ENCODE data around the gene SUPT20H. TPM values are rescaled to one million over a fixed set of nuclear protein-coding genes. Genes with fewer than 3 reads are reported as not detected.

The SUPT20H gene
- total RNA-seq, 1 experiment from 2014 or later, result 42.9 TPM

GRCh38 chr13:36981156-36981743 is 78.2 kb downstream of the SUPT20H start:
- POLR2A ChIA-PET, result interaction anchor here (0.9 kb wide), 1 partner anchor 19 kb away, joined by 3 read pairs; the partner anchor contains the start of gene EXOSC8

More at GRCh38 chr13:36981156-36981743, 78.2 kb downstream of the SUPT20H start:
- Histone ChIP-seq H3K9me2 (ENCODE audit: insufficient read depth) (no peaks in the 10 kb centered on the region), H3K4me1 (ENCODE audit: control insufficient read depth in 1 of 2, insufficient read depth in 2 of 2, low read length in 2 of 2) (no peaks in the 10 kb centered on the region), H3K9ac (ENCODE audit: low read length) (no peak overlapping the region), H3K4me3 (replicated peaks in 1 of 2; ENCODE audit: low read depth in 1 of 2, low read length in 2 of 2) (no peak overlapping the region), H3K4me2 (ENCODE audit: low read length) (no peak overlapping the region), H3K36me3 (ENCODE audit: control insufficient read depth in 1 of 2, insufficient read depth in 2 of 2, low read length in 2 of 2) (peaks cover 16 to 26% of the 10 kb centered on the region in 2 experiments; a peak in 3 of 4 replicates), H3K9me3 (ENCODE audit: control insufficient read depth in 1 of 2, insufficient read depth in 1 of 2, low read depth in 1 of 2, low read length in 2 of 2) (no peaks in the 10 kb centered on the region), H3K27ac (ENCODE audit: low read depth, low read length) (no peak overlapping the region), H4K20me1 (ENCODE audit: insufficient read depth) (no peaks in the 10 kb centered on the region), H2AFZ (ENCODE audit: low read depth, low read length, poor library complexity, severe bottlenecking) (no peak overlapping the region), H3K27me3 (ENCODE audit: insufficient read depth, low read length) (no peaks in the 10 kb centered on the region), H3K79me2 (ENCODE audit: insufficient read depth, low read length) (no peaks in the 10 kb centered on the region)
- DNase-seq (ENCODE audit: low read depth, low spot score) (no peak), ATAC-seq (peak; percentile 54)
- RAD21 ChIA-PET (ENCODE audit: low non-redundant PET in 1 of 2, low total read pairs in 2 of 2, uncharacterized antibody in 2 of 2, unreplicated experiment in 2 of 2), result no interaction called here
- no TSS peak for BruUV-seq (replicated peaks)
- TF ChIP-seq JUND (IDR thresholded peaks at IDR 0.05), result no peak
- no peak for TF ChIP-seq ZBTB33 (IDR thresholded peaks at IDR 0.05; ENCODE audit: extremely low read depth, insufficient replicate concordance, low read length)
- no peak for TF ChIP-seq TCF7L2 (IDR thresholded peaks at IDR 0.05; ENCODE audit: borderline replicate concordance, extremely low read depth, insufficient read depth, insufficient read length)
- TF ChIP-seq EZH2phosphoT487 (IDR thresholded peaks at IDR 0.05; ENCODE audit: borderline replicate concordance), result no peak
- peak; percentile 51; the same call in 1 of the 2 replicates for TF ChIP-seq RAD21 (IDR thresholded peaks at IDR 0.05; ENCODE audit: low read depth)
- TF ChIP-seq MAX (IDR thresholded peaks at IDR 0.05), result no peak
- no peak for TF ChIP-seq ZNF274 (IDR thresholded peaks at IDR 0.05; ENCODE audit: low read depth, low read length)
- TF ChIP-seq CTCF (IDR thresholded peaks at IDR 0.05 in 2 of 3, conservative IDR thresholded peaks at IDR 0.05 in 1 of 3; ENCODE audit: borderline replicate concordance in 1 of 3, insufficient read depth in 1 of 3, low read depth in 2 of 3, low read length in 2 of 3), result peak; percentile 30 to 63 (median 37); a peak in 4 of 6 replicates
- TF ChIP-seq POLR2AphosphoS5 (IDR thresholded peaks at IDR 0.05; ENCODE audit: low read depth, low read length), result no peak
- TF ChIP-seq FOSL1 (IDR thresholded peaks at IDR 0.05; ENCODE audit: low read depth), result no peak
- no peak for TF ChIP-seq SIN3A (IDR thresholded peaks at IDR 0.05; ENCODE audit: low read depth)
- CTCF ChIA-PET, result interaction anchor here (1.0 to 1.7 kb wide), 5 partner anchors 12 to 698 kb away, joined by 3 to 25 read pairs (median 3); no protein-coding TSS in a partner anchor
- intact Hi-C loops (cut with micrococcal nuclease), result loop anchor here (1.0 to 5.0 kb wide), 5 partner anchors 119 to 1004 kb away; no protein-coding TSS in a partner anchor
